DND-41 (cell line): Measurements from ENCODE around the gene CFHR3.

Source experiments
- ATAC-seq: fragments of 200-7000 bp; cut with Tn5 transposase; 3 replicates; pipeline ENCODE4 v1.9.1; 2021; ENCODE audit warnings: low read depth; ENCODE audit not compliant: insufficient read depth
- DNase-seq: peaks from one replicate; pipeline ENCODE4 v3.0.0-alpha.2; 2020
- H2AFZ ChIP-seq: 2 replicates; pipeline ENCODE4 v1.6.0; 2012; ENCODE audit warnings: low read depth, low read length
- H3K27ac ChIP-seq: 2 replicates; pipeline ENCODE4 v1.5.1; 2012; ENCODE audit warnings: low read length, inconsistent platforms
- H3K27me3 ChIP-seq: fragments of 200-600 bp; sonication (generic); 2 replicates; pipeline ENCODE4 v1.6.0; 2012; ENCODE audit warnings: low read length, mild to moderate bottlenecking, inconsistent platforms; ENCODE audit not compliant: insufficient read depth, poor library complexity
- H3K36me3 ChIP-seq: 2 replicates; pipeline ENCODE4 v1.5.1; 2012; ENCODE audit warnings: low read length, inconsistent platforms; ENCODE audit not compliant: insufficient read depth
- H3K4me1 ChIP-seq: 2 replicates; pipeline ENCODE4 v1.5.1; 2012; ENCODE audit warnings: mild to moderate bottlenecking, low read length; ENCODE audit not compliant: insufficient read depth
- H3K4me2 ChIP-seq: 2 replicates; pipeline ENCODE4 v1.6.0; 2012; ENCODE audit warnings: mild to moderate bottlenecking, moderate library complexity, low read length, inconsistent platforms; ENCODE audit not compliant: insufficient read depth
- H3K4me3 ChIP-seq, 2 experiments: fragments of 200-600 bp in 1 of 2; shearing (Covaris generic) in 1 of 2; 2 replicates each; pipeline ENCODE4 v1.5.1; 2012 to 2016; ENCODE audit warnings: inconsistent platforms in 2 of 2, low read length in 2 of 2, mild to moderate bottlenecking in 2 of 2, low read depth in 1 of 2, moderate library complexity in 1 of 2
- H3K79me2 ChIP-seq: 2 replicates; pipeline ENCODE4 v1.6.0; 2012; ENCODE audit warnings: low read length, inconsistent platforms; ENCODE audit not compliant: insufficient read depth
- H3K9ac ChIP-seq: 2 replicates; pipeline ENCODE4 v1.6.0; 2012; ENCODE audit warnings: low read depth, mild to moderate bottlenecking, inconsistent platforms, low read length, moderate library complexity
- H3K9me3 ChIP-seq: 2 replicates; pipeline ENCODE4 v1.5.1; 2012; ENCODE audit warnings: low read length, moderate library complexity, mild to moderate bottlenecking, inconsistent platforms; ENCODE audit not compliant: insufficient read depth, severe bottlenecking
- H4K20me1 ChIP-seq: 2 replicates; pipeline ENCODE4 v1.6.0; 2012; ENCODE audit warnings: low read length; ENCODE audit not compliant: insufficient read depth
- CTCF ChIP-seq: IDR thresholded peaks from 2 replicates; pipeline ENCODE4 v1.5.1; 2012; ENCODE audit warnings: borderline replicate concordance, low read length, moderate library complexity, mild to moderate bottlenecking; ENCODE audit not compliant: poor library complexity, severe bottlenecking; ENCODE audit errors: extremely low read depth
- EZH2 ChIP-seq: IDR thresholded peaks from 3 replicates; pipeline ENCODE4 v1.6.1; 2012; ENCODE audit warnings: borderline replicate concordance, low read depth, mild to moderate bottlenecking, moderate library complexity, low read length, inconsistent platforms; ENCODE audit not compliant: severe bottlenecking

The CFHR3 gene

GRCh38 chr1:196774603-196775002 lies at the start of gene CFHR3:
TSS of gene CFHR3 (plus strand) at chr1:196774840. CDS start at chr1:196774887, 47 bp downstream.
- no peaks in the 10 kb centered on the region for H3K27me3 ChIP-seq
- no peaks in the 10 kb centered on the region for H3K79me2 ChIP-seq
- no peaks in the 10 kb centered on the region for H3K9me3 ChIP-seq
- H3K4me1 ChIP-seq: no peaks in the 10 kb centered on the region
- no peak within 1 kb of the TSS for H3K4me2 ChIP-seq
- no peaks in the 10 kb centered on the region for H4K20me1 ChIP-seq
- TF ChIP-seq CTCF: no peak
- no peak for TF ChIP-seq EZH2
- DNase-seq: no peak
- no peak for ATAC-seq
- no peak within 1 kb of the TSS for H2AFZ ChIP-seq
- no peak within 1 kb of the TSS for H3K9ac ChIP-seq
- no peaks in the 10 kb centered on the region for H3K36me3 ChIP-seq
- H3K27ac ChIP-seq: no peak within 1 kb of the TSS
- H3K4me3 ChIP-seq: no peak within 1 kb of the TSS

- TF ChIP-seq EZH2 (no peak), CTCF (no peak)
- no peak overlapping the region for H3K27ac ChIP-seq
- H3K4me2 ChIP-seq: no peak overlapping the region
- no peak overlapping the region for H3K4me3 ChIP-seq
- no peak for DNase-seq
- no peak for ATAC-seq
- H3K79me2 ChIP-seq: no peaks in the 10 kb centered on the region
- H3K27me3 ChIP-seq: no peaks in the 10 kb centered on the region
- no peak overlapping the region for H3K9ac ChIP-seq
- H3K4me1 ChIP-seq: no peaks in the 10 kb centered on the region
- peaks cover 58% of the 10 kb centered on the region for H3K36me3 ChIP-seq
- H3K9me3 ChIP-seq: no peaks in the 10 kb centered on the region
- H4K20me1 ChIP-seq: no peaks in the 10 kb centered on the region
- H2AFZ ChIP-seq: no peak overlapping the region
Observed at GRCh38 chr1:196732526-196732925, 42.1 kb upstream of the CFHR3 start.

GRCh38 chr1:196733091-196733970 lies 41.3 kb upstream of the CFHR3 start:
- H3K36me3 ChIP-seq: peaks cover 64% of the 10 kb centered on the region
- no peaks in the 10 kb centered on the region for H3K27me3 ChIP-seq
- no peak for ATAC-seq
- no peak overlapping the region for H2AFZ ChIP-seq
- H3K79me2 ChIP-seq: no peaks in the 10 kb centered on the region
- no peaks in the 10 kb centered on the region for H3K4me1 ChIP-seq
- no peak overlapping the region for H3K27ac ChIP-seq
- H3K9me3 ChIP-seq: peaks cover 7% of the 10 kb centered on the region
- TF ChIP-seq EZH2 (no peak), CTCF (no peak)
- H3K9ac ChIP-seq: no peak overlapping the region
- H4K20me1 ChIP-seq: no peaks in the 10 kb centered on the region
- H3K4me3 ChIP-seq: no peak overlapping the region
- no peak overlapping the region for H3K4me2 ChIP-seq
- no peak for DNase-seq
